Islet of Langerhans (tissue), 1 donor: Measurements from ENCODE around the gene SDR42E2.
"Not testable (repeated sequence)": the region's sequence is repeated elsewhere in the genome, so short reads cannot be mapped to it uniquely, and the experiment has no call there.

ENCODE experiments used
- FAIRE-seq: peaks from one replicate; lab custom pipeline; 2011; peaks lifted over from hg19 to GRCh38; lab: Jason Lieb, UNC

The SDR42E2 gene

DNA sequence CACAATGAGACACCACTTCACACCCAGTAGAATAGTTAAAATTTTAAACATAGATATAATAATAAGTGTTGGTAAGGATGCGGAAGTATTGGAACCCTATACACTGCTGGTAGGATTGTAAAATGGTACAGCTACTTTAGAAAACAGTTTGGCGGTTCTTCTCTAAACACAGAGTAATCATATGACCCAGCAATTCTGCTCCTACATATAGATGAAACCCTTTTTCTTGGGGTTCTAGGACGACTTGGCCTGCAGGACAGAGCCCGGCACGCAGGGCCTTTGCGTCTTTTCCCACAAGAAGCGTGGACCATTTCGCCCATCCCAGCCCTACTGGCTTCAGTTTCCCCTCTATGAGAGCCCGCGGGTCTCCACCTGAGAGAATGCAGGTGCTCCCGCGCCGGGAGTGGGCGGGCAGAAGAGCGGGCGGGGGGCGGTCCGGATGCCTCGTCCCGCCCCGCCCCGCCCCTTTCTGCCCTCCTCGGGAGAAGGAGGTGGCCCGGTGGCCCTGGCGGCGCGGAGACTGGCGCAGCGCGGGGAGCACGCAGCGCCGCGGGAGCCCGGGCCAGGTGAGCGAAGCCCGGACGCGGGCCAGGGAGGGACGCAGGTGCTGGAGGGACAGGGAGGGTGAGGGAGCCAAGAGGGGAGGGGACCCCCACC lies at the start of gene SDR42E2:
SDR42E2 (plus strand) TSS at position 508 of the 657 bp plus-strand sequence. CDS start 3,077 bp downstream, outside the sequence.
- FAIRE-seq: no peak

DNA sequence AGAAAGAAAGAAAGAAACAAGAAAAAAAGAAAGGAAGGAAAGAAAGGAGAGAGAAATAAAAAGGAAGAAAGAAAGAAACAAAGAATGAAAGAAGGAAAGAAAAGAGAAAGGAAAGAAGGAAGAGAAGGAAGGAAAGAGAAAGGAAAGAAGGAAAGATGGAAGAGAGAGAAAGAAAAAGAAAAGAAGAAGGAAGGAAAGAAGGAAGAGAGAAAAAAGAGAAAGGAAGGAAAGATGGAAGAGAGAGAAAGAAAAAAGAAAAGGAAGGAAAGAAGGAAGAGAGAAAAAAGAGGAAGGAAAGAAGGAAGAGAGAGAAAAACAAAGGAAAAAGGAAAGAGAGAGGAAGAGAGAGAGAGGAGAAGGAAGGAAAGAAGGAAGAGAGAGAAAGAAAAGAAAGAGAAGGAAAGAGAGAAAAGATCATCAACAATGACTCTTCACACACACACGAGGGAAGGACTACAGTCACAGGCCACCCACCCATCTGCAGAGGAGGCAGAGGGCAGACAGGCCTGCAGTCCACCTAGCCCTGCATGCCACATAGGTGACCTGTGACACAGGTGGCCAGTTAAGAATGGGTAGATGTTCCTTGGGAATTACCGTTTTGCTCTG lies 46.1 kb upstream of the SDR42E2 start:
- no peak for FAIRE-seq

DNA sequence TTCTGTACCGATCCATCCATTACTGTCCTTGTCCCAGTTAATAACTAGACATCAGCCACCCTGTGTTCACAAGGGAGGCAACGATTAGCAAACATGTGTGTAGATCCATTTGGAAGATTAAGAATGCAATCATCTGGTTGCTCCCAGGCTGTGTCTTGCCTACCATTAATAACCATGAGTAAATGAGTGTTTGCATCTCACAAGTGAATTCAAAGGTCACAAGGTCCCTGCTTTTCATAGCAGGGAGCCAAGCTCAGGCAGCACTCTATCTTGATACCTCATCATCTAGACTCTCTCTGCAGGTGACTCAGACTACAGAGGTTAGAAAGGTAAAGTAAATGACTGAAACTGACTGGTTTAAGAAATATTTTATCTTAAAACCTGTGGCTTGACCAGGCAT lies 44.7 kb upstream of the SDR42E2 start:
- peak; percentile 38 for FAIRE-seq

DNA sequence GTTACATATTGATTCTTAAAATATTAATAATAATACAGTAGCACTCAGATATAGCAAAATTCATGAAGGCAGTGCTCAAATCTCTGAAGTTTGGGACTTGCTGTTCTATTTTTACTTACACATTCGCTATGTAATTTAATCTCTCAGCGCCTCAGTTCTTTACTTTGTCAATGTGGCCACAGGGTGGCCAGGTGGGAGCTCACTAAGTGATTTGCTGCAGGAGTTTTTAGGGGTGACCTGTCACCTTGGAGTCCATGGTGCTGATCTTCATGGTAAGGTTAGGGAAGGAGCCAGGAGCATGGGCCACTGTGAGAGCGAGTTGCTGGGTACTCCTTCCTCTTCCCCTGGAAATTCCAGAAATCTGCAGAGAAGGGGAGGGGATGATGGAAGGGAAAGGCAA lies 41.9 kb upstream of the SDR42E2 start:
- FAIRE-seq: no peak

DNA sequence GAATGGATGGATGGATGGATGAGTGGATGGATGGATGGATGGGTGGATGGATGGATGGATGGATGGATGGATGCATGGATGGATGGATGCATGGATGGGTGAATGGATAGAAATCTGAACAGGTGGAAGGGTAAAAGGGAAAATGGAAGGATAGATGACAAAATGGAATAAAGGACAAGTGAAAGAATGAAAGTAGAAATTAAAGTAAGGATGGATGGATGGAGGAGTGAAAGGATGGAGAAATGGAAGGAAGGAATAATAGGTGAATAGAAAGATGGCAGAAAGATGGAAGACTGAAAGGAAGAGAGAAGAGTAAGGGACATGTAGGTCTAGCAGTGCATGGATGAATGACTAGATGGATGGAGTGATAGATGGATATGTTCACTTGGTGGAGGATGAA lies 40.1 kb upstream of the SDR42E2 start:
- FAIRE-seq: no peak

DNA sequence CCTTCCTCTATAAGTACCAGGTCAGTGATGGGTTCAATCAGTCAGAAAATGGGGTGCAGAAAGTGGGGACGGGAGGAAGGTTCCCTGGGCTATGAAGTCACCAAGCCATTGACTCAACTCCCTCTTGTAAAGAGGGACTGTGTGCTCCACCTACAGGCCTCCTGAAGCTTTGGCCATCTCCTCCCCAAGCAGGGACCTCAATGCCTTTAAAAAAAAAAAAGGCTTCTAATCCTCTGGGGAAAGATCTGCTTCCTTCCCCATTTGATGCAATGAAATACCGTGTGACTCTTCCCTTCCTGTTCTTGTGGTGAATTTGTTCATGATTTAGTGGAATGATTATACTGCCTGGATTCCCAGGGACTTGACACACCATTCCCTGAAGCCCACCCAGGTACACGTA lies 39.2 kb upstream of the SDR42E2 start:
- no peak for FAIRE-seq

DNA sequence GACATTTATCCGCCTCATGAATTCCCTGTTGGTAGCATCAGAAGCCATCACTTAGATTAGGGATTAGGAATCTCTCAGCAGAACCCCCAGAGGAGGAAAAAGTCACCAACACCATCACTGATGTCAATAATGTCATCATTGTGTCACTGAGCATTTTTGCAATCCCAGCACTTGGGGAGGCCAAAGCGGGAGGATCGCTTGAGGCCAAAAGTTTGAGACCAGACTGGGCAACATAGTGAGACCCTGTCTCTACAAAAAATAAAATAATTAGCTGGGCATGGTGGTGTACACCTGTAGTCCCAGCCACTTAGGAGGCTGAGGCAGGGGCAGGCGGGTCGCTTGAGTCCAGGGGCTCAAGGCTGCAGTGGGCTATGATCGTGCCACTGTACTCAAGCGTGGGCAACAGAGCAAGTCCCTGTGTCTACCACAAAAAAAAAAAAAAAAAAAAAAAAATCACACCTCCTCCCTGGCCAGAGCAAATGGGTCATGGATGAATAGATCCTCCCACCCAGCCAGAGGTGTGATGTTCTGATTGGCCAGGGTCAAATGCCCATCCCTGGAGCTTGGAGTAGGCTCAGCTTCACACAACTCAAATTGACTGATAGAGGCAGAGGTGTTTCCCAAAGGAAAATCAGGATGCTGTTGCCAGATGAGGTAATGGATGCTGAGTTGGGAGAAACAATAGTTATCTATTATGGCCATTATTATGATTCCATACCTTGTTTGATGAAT lies 38.4 kb upstream of the SDR42E2 start:
- FAIRE-seq: no peak

DNA sequence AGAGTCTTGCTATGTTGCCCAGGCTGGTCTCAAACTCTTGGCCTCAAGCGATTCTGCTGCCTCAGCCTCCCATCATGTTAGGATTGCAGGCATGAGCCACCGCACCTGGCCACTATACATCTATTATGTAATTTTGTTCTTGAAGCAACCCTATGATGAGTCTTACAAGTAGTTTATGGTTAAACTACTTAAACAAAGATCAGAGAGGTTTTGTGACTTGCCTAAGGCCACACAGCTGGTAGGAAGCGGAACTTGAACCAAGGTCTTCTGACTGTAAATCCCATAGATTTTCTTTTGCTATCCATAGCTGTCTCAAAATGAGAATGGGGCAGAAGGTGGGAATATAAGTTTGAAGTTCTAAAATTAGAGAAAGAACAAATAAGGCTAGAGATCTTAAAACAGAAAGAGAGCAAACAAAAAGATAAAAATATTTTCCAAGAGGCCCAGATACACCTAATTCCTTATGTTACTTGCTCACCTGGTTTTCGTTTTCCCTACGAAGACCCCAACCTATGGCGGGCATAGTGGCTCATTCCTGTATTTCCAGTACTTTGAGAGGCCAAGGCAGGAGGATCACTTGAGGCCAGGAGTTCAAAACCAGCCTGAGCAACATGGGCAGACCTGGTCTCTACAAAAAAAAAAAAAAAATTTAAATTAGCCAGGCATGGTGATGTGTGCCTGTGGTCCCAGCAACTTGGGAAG lies 37.6 kb upstream of the SDR42E2 start:
- no peak for FAIRE-seq

DNA sequence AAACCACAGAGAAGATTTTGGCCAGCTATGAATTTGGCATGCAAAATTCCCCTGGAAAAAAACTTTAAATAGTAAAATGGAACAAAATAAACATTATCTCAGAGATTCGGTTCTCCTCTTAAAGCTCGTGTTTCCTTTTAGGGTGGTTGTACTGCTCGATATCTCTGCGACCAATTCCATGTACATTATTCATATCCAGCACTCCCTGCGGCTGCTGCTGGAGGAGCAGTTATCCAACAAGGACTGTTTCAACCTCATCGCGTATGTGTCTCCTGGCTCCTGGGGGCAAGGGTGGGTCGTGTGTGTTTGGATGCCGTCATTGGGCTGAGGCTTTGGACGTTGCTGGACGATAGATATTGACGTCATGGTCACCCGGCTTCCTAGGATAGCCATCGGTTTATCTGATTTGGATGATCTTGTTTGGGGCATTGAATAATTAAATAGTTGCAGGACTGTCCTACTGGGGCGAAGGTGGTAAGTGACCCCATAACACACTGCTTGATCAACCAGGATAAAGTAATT lies 36.2 kb upstream of the SDR42E2 start:
- no peak for FAIRE-seq

DNA sequence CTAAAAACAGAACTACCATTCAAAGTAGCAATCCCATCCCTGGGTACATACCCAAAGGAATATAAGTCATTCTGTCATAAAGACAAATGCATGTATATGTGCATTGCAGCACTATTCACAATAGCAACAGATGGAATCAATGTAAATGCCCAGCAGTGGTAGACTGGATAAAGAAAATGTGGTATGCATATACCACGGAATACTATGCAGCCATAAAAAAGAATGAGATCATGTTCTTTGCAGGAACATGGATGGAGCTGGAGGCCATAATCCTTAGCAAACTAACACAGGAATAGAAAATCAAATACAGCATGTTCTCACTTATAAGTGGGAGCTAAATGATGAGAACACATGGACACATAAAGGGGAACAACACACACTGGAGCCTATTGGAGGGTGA lies 33.8 kb upstream of the SDR42E2 start:
- not testable (repeated sequence) for FAIRE-seq

DNA sequence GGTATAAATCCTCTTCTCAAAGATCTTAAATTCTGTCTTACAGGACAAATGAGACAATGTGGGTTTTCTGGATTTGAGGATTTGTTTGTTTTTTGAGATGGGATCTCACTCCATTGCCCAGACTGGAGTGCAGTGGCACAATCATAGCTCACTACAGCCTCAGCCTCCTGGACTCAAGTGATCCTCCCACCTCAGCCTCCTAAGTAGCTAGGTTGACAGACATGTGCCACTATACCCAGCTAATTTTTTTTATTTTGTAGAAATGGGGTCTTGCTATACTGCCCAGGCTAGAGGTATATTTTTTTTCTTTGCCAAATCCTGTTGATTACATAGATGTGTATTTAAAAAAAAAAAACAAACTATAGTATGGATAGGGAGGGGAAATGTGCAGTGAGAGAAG lies 31.8 kb upstream of the SDR42E2 start:
- FAIRE-seq: no peak

DNA sequence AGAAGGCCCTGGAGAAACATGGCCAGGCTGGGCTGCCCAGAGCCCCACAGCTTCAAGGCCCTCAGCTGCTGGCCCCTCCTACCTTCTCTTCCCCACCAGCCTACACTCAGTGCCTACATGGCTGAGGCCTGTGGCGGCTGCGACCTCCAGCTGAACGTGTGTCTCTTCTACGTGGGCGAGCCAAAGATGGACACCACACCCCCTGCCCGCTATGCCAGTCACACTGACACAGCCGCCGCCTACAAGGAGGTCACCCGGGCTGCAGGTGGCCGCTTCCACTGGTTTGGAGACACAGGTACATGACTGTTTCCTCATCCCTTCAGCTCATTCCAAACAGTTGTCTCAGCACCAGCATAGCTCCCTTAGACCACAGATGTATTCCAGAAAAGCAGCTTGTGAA lies 29.5 kb upstream of the SDR42E2 start:
- no peak for FAIRE-seq

DNA sequence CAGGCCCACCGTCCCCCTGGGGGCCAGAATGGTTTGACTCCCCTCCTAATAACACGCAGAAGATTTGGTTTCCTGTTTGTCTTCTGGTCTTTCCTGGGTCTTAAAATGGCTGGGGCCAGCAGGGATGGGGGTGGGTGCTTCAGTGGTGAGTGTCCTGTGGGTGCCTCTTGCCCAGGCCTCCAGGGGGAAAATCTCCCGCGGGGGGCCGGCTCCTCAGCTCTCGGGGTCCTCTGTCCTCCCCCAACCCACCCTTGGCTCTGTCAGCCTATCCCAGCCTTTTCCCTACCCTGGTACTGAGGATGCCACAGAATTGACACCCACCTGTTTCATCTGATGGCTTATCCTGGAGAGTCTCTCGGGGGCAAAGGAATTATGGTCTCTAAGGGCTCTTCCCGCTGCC lies 23.8 kb upstream of the SDR42E2 start:
- no peak for FAIRE-seq

DNA sequence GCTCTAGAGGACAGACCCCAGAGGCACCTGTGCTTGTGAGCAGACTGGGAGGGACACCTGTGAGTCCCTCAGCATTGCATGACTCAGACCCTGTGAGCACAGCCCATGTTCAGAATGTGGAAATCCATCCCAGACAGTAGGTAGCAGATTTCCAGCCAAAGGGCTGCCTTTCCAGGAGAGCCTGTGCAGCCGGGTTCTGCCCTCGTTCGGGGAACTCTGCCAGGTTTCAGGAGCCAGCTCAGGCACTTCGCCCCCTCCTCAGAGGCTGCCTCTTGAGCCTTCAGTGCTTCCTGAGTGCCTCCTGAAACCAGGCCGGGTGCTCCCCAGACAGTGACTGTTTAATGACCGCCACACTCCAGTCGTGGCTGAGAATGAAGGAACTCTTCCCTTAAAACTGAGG lies 23.3 kb upstream of the SDR42E2 start:
- FAIRE-seq: no peak

DNA sequence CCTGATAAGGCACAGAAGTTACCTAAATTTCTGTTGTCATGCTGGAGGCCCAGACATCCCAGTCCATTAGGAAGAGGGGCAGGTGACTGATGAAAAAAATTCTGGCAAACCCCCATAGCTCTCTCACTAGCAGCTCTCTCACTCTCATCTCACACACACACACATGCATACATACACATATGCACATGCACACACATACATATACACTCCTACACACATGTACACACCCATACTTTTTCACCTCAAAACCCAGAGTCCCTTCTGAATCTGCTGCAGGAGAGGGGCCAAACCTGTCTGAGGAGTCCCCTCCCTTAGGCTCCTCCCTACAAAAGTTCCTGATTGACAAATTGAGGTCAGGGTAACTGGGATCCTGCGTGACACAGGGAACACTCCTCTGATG lies 22.6 kb upstream of the SDR42E2 start:
- no peak for FAIRE-seq

DNA sequence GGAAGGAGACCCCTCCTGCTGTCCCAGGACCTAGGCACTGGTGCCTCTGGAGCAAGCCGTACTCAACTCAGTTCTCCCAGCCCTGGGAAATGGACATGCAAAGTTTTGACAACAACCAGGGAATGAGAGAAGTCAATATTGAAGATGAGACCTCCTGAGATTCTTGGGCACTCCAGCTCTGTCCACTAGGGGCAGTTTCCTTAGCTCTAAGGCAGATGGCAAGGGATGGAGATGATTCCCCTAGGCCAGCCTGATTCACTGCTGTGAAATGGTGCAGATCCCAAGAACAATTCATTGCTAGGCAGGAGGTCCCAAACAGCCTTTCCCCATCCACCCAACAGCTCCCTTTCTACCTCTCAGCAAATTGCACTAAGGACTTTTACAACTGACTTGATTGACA lies 20.5 kb upstream of the SDR42E2 start:
- FAIRE-seq: no peak

DNA sequence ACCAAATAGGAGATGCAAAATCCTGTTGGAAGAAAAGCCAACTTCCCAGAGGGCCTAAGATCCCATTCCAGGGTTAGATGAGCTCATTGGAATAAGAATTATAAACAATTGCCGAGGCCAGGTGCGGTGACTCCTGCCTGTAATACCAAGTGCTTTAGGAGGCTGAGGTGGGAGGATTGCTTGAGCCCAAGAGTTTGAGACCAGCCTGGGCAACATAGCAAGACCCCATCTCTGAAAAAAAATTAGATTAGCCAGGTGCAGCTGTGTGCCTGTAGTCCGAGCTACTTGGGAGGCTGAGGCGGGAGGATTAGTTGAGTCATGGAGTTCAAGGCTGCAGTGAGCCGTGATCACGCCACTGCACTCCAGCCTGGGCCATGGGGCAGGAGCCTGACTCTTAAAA lies 17.8 kb upstream of the SDR42E2 start:
- no peak for FAIRE-seq

DNA sequence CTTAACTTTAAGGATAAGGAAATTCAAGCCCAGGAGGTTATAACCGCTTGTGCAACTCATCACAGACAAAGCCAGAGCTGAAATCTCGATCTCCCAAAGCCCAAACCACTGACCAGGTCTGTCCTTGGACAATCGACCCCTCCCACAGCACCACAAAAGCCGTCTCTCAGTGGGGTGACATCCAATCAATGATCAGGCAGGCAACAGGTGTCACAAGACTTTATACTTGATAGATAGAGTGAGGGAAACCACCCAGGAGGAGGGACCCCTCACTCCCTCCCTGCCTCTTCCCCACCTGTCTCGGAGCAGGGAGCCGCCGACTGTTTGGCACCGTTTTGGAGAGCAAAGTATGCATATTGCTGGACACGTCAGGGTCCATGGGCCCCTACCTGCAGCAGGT lies 14.5 kb upstream of the SDR42E2 start:
- FAIRE-seq: no peak

DNA sequence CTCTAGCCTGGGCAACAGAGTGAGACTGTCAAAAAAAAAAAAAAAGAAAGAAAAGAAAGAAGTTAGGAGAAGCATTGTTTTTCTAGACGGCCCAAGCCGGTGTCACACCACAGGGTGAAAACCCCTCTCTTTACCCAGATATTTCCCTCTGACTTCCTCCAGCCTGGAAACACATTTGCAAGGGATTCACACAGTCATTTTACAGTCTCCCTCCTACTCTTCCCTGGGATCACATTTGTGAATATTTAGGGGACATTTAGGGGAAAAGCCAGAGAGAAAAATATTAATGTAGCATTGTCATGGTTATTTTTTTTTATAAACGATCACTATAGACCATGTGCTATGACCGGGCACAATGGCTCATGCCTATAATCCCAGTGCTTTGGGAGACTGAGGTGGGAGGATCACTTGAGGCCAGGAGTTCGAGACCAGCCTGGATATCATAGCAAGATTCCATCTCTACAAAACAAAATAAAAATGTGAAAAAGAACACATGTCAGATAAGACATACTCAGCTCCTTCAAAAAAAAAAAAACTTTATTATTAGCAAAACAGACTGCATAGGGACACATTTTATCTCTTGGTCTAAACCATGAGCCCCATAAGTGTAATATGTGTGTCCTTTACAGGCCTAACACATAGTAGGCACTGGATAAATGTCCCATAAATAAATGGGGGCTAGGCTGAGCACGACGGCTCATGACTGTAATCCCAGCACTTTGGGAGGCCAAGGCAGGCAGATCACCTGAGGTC lies 10.9 kb upstream of the SDR42E2 start:
- no peak for FAIRE-seq

DNA sequence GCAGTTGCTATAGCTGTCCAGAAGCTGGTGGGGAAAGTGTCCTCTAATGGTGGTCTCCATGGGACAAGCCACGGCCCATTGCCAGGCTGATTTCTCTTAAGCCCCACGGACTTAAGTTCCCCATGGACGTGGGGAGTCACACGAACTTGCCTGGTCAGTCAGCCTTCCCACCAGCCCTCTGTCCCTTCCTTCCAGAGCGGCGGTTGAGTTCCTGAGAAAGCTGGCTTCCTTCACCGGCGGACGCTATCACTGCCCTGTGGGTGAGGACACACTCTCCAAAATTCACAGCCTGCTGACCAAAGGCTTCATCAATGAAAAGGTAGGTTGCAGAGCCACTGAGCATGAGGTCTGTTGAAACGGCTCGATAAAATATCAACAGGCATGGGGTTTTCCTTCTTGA lies 10.0 kb upstream of the SDR42E2 start:
- FAIRE-seq: no peak

DNA sequence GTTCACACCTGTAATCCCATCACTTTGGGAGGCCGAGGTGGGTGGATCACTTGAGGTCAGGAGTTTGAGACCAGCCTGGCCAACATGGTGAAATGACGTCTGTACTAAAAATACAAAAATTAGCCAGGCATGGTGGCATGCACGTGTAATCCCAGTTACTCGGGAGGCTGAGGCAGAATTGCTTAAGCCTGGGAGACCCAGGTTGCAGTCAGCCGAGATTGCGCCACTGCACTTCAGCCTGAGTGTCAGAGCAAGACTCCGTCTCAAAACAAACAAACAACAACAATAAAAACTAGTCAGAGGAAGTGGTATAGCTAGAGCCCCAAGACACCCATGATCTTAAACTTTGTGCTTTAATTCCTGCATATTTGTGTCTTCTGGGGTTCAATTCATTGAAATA lies 9.2 kb upstream of the SDR42E2 start:
- FAIRE-seq: not testable (repeated sequence)

DNA sequence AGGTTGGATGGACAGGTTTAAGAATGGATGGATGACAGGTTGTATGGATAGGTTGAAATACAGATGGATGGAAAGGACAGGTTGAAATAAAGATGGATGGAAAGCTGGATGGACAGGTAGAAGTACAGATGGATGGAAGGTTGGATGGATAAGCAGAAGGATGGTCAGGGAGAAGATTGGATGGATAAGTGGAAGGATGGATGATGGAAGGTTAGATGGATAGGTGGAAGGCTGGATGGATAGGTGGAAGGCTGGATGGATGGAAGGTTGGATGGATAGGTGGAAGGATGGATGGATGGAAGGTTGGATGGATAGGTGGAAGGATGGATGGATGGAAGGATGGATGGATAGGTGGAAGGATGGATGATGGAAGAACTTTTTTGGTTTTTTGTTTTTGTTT lies 905 bp upstream of the SDR42E2 start:
- FAIRE-seq: no peak
